Kidney tubule cell (primary cell): ENCODE data around the gene CTDP1.

Source experiments
- DNase-seq: peaks from one replicate; pipeline ENCODE4 v3.0.0-alpha.2; 2018; ENCODE audit warnings: low spot score

The CTDP1 gene

GRCh38 chr18:79679552-79680099, at the start of gene CTDP1:
Gene CTDP1 (plus strand): TSS chr18:79679803. CDS start chr18:79679948, 145 bp downstream.
- DNase-seq = peak; percentile 93

- DNase-seq = no peak
Observed at GRCh38 chr18:79630281-79631095, 49.1 kb upstream of the CTDP1 start.

GRCh38 chr18:79631096-79631507, 48.5 kb upstream of the CTDP1 start:
- DNase-seq = no peak

- DNase-seq = no peak
Observed at GRCh38 chr18:79631761-79632446, 47.7 kb upstream of the CTDP1 start.

GRCh38 chr18:79632765-79633164, 46.8 kb upstream of the CTDP1 start:
- no peak for DNase-seq

- no peak for DNase-seq
Observed at GRCh38 chr18:79634186-79634585, 45.4 kb upstream of the CTDP1 start.

- DNase-seq = peak; percentile 19
Observed at GRCh38 chr18:79634593-79635426, 44.8 kb upstream of the CTDP1 start.

GRCh38 chr18:79635427-79635726, 44.2 kb upstream of the CTDP1 start:
- no peak for DNase-seq

GRCh38 chr18:79637181-79637920, 42.3 kb upstream of the CTDP1 start:
- DNase-seq = no peak

- DNase-seq = no peak
Observed at GRCh38 chr18:79637921-79638909, 41.4 kb upstream of the CTDP1 start.

- DNase-seq = no peak
Observed at GRCh38 chr18:79639072-79639829, 40.4 kb upstream of the CTDP1 start.

GRCh38 chr18:79640064-79640672, 39.4 kb upstream of the CTDP1 start:
- no peak for DNase-seq

- DNase-seq = no peak
Observed at GRCh38 chr18:79640875-79641274, 38.7 kb upstream of the CTDP1 start.

- no peak for DNase-seq
Observed at GRCh38 chr18:79641722-79642497, 37.7 kb upstream of the CTDP1 start.

GRCh38 chr18:79642626-79643025, 37.0 kb upstream of the CTDP1 start:
- no peak for DNase-seq

- no peak for DNase-seq
Observed at GRCh38 chr18:79643054-79643984, 36.3 kb upstream of the CTDP1 start.

GRCh38 chr18:79644006-79644665, 35.5 kb upstream of the CTDP1 start:
- peak; percentile 68 for DNase-seq
